ENCODE results near the gene RAB40B.

The RAB40B gene

DNA sequence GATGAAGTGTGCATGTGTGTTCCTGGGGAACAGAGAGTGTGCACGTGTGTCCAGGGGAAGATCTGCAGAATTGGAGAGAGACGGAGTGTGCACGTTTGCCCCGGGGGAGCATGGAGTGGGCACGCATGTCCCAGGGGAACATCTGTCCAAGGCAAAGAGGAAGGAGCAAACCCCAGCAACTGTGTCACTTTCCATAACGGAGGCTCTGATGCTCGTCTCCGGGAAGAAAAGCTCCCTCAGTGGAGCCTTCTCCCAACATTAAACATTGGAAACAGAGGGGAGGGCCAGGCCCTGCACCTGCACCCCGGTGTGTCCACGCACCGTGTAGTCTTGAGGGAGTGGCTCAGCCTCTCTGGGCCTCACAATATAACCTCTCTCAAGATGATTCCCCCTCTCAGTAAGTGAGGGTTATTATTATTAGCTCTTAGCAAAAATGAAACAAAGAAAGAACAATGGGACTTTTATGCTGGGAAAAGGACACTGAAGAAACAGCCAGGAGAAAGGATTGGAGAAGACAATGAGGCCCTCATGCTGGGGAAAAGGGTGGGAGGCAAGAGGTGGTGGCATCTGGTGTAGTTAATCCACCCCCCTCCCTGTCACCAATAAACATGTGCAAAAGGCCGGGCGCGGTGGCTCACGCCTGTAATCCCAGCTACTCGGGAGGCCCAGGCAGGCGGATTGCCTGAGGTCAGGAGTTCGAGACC lies 7.6 kb downstream of the RAB40B start:
- no peak for DNase-seq

DNA sequence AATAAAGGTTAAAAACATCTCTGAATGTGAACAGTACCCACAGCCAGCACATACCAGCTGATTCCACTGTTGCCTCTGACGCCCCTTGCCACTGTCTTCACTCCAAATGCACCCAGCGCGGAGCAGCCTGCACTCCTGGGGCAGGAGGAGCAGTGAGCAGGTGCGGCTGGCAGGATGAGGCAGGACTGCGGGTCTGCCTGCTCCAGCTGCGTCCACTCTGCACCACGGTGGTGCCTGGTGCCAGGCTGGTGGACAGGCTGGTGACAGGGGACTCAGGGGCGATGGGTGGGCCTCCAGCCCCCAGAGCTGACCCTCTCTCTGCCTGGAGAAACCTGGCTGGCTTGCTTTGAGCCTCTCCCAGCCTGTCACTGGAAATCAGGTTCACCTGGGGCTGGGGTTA lies 9.4 kb downstream of the RAB40B start:
- DNase-seq, result no peak

DNA sequence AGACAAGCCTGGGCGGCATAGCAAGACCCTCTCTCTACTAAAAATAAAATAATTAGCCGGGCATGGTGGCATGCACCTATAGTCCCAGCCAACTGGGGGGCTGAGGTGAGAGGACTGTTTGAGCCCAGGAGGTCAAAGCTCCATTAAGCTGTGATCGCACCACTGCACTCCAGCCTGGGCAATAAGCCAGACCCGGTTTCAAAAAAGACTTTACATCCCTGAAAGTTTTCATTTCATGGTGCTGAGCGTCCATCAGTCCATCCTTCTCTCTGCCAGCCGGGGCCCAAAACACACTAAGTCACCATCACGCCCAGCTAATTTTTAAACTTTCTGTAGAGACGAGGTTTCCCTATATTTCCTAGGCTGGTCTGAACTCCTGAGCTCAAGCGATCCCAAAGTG lies 10.6 kb downstream of the RAB40B start:
- DNase-seq, result no peak

DNA sequence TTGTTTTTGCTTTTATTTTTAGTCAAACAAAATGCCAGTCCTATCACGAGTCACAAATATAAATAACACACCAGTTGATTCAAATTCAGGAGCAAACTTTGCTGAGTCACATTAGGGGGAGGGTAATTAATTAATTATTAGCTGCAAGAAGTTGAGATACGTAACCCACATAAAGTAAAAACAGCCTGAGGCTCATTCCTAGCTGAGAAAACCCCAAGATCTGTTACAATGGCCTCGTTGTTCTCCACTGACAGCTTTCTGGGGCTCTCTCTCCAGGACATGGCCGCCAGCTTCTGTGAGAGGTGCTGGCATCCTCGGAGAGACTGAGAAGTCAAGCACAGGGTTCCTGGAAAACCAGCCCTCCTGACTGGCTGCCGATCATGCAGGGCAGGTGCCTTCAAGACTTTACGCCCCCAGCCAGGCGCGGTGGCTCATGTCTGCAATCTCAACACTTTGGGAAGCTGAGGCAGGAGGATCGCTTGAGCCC lies 11.1 kb downstream of the RAB40B start:
- no peak for DNase-seq

DNA sequence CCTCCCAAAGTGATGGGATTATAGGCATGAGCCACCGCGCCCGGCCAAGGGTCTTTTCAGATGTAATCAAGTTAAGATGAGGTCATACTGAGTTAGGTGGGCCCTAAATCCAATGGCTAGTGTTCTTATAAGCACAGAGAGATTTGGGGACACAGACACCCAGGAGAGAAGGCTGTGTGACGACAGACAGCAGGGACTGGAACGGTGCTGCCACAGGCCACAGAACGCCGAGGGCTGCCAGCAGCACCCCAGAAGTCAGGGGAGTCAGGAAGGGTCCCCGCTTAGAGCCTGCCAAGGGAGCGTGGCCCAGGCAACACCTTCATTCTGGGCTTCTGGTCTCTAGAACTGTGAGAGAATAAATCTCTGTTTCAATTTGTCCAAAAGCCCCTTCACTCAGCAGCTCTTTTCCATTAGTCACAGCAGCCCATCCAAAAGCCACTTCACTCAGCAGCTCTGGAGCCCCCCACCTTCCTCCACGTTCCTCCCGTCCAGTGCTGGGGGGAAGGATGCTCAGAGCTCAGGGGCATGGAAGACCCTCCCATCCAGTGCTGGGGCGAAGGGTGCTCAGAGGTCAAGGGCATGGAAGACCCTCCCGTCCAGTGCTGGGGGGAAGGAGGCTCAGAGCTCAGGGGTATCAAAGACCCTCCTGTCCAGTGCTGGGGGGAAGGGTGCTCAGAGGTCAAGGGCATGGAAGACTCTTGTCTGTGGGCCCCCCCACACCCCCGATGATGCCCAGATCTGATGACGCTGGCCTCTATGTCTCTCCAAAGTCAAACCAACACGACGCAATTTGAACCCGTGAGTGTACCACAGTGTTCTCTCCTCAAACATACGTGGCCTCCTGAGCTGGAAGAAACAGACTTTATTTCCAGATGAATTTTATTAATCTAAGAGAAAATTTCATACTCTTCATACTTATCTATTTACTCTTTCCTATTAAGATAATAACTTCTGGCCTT lies 11.9 kb downstream of the RAB40B start:
- no peak for DNase-seq

DNA sequence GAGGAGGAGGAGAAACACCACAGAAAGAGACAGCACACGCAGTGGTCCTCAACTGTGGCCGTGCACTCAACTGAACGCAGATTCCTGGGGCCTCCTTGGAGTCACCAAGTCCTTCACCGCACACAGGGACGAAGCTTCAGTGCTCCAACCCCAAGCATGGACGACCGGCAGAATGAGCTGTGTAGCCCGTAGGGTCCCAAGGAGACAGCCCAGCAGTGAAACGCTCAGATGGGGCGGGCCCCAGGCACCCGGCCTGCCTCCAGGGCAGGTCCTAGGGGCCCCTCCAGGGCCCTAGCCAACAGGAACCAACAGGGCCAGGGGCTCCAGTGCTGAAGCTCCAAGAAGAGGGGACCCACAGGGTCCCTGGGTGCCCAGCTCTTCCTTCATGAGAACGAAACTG lies 13.2 kb downstream of the RAB40B start:
- DNase-seq, result no peak

DNA sequence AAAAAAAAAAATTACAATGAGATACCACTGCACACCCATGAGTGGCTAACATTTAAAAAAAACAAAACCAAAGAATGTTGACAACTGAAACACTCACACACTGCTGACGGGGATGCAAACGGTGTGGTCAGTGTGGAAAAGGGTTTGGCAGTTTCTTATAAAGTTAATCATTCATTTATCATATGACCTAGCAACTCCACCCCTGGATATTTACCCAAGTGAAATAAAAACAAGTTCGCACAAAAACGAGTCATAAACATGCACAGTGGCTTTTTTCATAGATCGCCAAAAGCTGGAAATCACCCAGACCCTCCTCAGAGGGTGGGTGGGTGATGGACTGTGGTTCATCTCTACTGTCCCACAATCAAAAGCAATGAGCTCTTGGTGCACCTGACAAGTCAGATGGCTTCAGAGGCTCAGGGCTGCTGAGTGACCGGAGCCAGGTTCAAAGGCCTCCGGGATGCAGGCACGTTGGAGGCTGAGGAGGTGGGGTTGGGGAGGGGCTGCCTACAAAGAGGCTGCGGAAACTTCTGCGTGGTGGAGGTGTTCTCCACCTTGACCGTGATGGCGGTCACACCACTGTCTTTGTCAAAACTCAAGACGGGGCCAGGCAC lies 14.2 kb downstream of the RAB40B start:
- no peak for DNase-seq

DNA sequence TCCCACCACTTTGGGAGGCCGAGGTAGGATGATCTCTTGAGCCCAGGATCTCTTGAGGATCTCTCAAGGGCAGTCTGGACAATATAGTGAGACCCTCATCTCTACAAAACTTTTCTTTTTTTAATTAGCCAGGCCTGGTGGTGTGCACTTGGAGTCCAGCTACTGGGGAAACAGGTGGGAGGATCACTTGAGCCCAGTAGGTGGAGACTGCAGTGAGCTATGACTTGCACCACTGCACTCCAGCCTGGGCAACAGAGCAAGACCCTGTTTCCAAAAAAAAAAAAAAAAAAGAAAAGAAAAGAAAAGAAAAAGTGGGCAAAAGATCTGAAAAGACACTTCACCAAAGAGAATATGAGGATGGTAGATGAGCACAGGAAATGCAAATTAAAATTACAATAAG lies 15.0 kb downstream of the RAB40B start:
- DNase-seq, result no peak

DNA sequence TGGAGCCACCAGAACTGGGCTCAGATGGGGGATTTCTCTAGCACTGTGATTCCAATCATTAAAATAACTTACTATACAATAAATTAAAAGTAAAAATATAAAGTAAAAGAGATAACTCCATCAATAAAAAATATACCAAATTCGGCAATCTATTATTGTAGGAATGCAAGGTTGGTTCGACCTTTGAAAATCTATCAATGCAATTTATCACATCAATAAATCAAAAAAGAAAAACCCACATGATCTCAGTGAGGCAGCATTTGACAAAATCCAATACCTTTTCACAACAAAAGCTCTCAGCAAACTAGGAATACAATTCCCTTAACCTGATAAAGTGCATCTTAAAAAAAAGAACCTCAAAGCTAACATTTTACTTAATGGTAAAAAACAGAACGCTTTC lies 17.0 kb downstream of the RAB40B start:
- no peak for DNase-seq

DNA sequence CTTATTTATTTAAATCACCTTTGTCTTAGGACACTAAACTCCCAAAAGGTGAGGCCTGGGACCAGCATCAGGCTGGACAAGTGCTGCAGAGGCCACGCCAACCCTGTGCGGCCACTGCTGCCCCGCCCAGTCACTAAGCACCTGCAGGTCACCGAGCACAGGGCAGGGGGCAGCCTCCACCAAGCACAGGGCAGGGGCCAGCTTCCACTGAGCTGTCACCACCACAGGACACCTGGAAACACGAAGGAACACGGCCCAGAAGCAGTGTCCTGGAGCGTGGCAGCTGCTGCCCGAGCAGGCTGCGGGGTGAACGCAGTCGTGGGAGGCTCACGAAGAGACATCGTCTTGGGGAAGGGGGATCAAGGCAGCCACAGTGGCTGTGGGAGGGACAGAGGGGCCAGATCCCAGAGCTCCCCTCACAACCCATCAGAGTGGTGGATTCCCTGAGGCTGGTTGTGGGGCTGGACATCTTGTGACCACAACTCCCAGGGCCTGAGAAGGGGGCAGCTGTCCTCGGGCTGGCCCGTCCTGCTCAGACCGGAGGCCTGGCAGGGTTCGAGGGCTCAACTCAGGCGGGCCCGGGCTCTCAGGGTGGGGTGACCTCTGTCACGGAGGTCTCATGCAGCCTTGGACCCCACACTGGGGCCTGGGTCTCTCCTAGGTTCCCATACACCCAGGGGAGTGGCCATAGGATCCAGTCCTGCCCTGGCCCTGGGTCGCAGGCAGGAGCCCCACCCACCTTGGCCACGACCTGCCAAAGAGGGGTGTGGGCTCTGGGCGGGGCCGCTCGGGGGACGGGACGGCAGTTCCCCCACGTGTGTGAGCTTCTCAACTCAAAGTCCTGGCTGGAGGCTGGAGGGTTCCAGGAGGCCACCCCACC lies 18.7 kb downstream of the RAB40B start:
- DNase-seq, result no peak

DNA sequence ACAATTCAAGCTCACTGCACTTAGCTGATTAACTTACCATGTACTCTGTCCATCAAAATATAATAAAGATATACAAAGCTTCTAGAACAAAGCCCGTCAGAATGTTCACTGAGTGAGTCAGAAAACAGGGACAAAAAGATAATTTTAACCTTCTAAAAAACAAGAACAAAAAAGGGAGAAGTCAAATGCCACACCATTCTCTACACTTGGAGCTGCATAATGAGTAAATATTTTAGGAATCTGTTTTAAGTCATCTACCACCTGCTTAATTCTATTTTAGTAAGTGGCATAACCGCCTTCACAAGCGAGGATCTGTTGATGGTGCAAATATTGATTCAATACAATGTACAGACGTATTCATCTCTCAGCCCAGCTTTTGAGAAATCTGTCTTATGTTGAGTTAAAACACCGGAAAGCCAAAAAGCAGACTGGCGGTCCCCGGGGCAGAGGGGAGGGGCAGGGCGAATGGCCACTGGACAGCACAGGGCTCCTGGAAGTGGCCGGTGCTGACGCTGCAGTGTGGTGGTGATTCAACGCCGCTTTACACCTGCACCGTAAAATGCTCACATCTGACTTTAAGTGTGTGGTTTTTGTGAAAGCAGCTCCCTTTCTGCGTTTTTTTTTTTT lies 20.1 kb downstream of the RAB40B start:
- no peak for DNase-seq

DNA sequence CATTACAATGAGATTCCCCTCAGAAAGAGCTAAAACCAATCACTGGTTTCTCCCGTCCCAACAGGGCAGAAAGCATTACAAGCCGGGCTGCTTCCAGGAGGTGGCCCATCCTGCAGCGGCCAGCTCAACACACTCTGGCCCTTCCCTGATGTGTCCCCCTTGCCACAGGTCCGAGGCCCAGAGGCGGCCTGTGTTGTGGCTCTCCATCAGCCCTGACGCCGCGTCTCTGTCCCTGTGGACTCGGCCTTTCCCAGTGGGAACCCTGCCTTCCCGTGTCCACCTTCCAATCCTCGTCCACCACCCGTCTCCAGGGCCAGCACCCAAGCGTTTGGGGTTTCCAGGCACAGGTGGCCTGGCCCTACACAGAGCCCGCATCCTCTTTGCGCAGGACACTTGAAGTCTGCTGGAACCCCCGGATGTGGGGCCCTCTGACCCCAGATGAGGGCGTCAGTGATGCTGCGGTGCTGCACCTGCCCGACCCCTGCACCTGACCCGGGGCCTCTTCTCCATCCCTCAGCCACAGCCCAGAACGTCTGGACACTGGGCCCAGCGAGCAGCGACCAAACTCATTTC lies 21.1 kb downstream of the RAB40B start:
- DNase-seq, result no peak

DNA sequence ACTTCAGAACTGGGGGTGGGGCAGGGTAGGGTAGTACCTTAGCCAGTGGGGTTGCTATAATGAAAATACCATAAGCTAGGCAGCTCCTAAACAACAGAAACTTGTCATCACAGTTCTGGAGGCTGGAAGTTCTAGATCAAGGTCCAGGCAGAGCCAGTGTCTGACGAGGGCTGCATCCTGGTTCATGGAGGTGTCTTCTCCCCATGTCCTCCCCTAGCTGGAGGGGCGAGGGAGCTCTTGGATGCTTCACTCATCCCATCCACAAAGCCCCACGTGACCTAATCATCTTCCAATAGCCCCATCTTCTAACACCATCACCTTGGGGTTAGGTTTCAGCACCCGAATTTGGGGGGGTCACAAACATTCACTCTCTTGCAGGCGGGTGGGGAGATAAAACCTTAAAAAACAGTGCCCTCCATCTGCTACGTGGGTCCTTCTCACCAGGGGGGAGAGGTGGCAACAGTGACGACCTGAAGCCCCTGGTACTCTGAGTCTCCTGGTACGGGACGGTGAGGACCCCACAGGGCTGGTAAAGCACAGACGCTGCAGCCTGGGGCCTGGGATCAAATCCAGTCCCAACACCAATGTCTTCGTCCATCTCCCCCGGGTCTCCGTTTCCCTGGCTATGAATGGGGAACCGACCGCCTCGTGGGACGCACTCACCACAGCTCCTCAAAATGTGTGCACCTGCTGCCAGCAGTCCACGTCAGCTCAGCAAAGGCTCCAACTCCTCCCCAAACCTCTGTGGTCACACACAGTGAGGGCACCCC lies 22.8 kb downstream of the RAB40B start:
- DNase-seq, result no peak

DNA sequence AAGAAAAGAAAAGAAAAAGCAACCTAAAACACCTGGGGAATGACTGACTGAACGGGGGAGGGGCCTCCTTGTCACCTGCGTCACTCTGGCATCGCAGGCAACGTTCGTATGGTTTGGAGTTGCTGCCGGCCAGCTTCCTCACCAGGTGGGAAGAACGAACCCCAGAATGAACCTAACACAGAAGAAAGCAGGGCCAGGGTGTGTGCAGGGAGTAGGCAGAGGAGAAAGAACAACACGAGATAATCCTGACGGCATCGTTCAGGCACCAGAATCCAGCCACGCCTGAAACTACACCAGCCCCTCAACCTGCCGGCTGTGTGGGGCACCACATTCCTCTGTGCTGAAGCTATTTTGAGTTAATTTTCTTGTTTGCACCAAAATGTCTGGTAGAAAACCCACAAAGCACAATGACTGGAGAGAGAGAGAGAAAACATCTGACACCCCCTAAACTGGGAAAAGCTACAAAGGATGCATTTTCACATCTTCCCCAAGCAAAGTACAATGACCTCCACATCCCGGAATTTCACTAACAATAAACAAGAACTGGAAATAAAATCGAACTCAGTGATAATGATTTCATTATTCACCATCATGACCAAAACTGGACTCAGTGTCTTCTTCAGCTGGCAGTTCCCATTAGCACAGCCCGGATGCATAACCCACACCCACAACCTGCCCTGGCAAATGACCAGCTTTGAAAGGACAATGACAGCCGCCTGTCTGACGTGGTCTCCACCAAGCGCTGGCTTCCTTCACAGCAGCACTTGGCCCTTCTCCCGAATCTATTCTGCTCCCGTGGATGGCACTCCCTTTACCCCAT lies 23.6 kb downstream of the RAB40B start:
- no peak for DNase-seq

DNA sequence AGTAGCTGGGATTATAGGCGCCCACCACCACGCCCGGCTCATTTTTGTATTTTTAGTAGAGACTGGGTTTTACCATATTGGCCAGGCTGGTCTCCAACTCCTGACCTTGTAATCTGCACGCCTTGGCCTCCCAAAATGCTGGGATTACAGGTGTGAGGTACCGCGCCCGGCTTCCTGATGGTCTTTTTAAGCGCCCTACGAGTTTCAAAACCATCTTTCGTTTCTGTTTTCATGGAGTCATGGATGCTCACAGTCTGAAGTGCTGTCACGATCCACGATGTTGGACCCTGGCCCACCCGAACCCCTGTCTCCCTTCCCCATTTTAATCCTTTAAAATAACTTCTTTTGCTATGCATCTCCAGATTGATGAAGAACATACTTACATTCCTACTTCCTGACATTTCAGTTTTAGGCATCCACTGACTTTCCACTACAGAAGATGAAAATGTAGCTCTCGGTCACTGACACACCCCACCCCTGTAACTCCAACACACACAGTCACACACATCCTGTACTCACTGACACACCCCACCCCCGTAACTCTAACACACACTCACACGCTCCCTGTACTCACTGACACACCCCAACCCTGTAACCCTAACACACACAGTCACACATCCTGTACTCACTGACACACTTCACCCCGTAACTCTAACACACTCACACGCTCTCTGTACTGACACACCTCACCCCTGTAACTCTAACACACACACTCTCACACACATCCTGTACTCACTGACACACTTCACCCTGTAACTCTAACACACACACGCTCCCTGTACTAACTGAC lies 27.6 kb downstream of the RAB40B start:
- no peak for DNase-seq

DNA sequence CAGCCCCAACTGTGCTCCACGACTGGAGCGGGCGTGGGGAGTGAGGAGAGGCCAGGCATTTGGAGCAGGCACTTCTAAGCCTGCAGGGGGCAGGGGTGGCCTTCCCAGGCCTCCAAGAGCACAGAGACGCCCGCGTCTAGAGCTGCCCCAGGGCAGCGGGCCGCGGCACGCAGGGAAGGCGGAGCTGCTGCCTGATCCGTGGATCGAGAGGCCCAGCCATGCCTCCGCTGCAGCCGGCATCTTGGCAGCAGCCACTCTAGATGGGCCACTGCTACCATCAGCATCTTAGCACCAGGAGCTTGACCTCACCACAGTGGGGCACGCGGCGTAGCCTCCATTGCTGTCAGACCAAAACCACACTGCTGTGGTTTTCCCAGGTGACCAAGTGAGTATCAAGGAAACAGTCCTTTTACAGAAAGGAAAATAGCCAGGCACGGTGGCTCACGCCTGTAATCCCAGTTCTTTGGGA lies 29.8 kb downstream of the RAB40B start:
- DNase-seq, result no peak

DNA sequence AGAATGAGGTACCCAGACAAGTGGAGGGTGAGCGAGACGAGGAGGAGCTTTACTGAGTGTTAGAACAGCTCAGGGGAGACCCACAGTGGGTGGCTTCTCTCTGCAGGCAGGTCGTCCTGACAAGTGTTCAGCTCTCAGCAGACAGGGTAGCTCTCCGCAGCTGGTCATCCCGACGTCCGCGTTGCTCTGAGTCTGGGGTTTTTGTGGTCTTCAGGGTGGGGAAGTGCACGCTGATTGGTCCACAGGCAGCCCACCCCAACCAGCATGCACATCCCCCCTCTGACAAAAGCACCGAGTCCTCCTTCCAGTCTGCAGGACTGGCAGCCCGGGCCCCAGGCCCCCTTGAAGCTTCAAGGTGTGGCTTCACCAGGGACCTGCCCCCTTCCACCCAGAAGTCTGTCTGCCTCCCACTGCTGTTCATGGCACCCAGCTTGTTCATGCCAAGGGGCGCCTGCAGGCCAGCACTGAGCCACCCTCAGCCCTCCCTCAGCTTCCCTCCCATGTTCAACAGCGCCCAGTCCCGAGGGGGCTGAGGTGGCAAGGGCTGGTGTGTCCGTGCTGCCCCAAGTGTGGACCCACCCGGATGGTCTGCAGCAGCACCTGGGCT lies 30.4 kb downstream of the RAB40B start:
- DNase-seq, result no peak

DNA sequence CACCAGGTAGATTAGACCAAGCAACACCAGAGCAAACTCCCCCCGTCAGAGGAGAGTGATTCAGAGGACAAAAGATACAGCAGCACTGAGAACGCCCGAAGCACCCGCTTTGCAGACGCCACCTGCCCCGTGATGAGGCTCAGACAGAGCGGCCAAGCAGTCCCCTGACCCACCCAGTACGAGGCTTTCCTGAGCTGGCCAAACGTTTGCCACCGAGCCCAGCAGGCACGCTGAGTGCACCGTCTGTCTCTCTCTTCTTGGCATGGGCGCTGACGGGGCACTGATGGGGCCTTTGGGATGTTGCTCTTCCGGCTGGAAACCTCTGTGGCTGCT lies 30.9 kb downstream of the RAB40B start:
- DNase-seq, result no peak
